Smooth muscle cell (in vitro differentiated cells): ENCODE results near the gene MEF2C. TPM values are rescaled to one million over a fixed set of nuclear protein-coding genes. Genes with fewer than 3 reads are reported as not detected.

Experiments
- DNase-seq: peaks from one replicate; lab custom pipeline; 2025; ENCODE audit not compliant: unreplicated experiment; lab: John Stamatoyannopoulos, UW
- H2AFZ ChIP-seq: fragments of 200-600 bp; sonication (generic); 2 replicates; pipeline ENCODE4 v1.6.0; 2016; ENCODE audit warnings: antibody characterized with exemption, low read depth, mild to moderate bottlenecking
- H3F3A ChIP-seq: fragments of 200-600 bp; sonication (generic); 2 replicates; pipeline ENCODE4 v1.6.0; 2017; ENCODE audit warnings: antibody characterized with exemption, low read depth
- H3K27ac ChIP-seq: fragments of 200-600 bp; sonication (generic); 2 replicates; pipeline ENCODE4 v1.5.1; 2016; ENCODE audit warnings: low read depth, mild to moderate bottlenecking
- H3K27me3 ChIP-seq: fragments of 200-600 bp; sonication (generic); 2 replicates; pipeline ENCODE4 v1.6.1; 2016; ENCODE audit warnings: low read depth, mild to moderate bottlenecking
- H3K36me3 ChIP-seq: fragments of 200-600 bp; sonication (generic); 2 replicates; pipeline ENCODE4 v1.5.1; 2016; ENCODE audit warnings: low read depth
- H3K4me1 ChIP-seq: fragments of 200-600 bp; sonication (generic); 2 replicates; pipeline ENCODE4 v1.5.1; 2016; ENCODE audit warnings: low read depth
- H3K4me2 ChIP-seq: fragments of 200-600 bp; sonication (generic); 2 replicates; pipeline ENCODE4 v1.6.0; 2016; ENCODE audit warnings: mild to moderate bottlenecking
- H3K4me3 ChIP-seq: fragments of 200-600 bp; sonication (generic); 2 replicates; pipeline ENCODE4 v1.5.1; 2016; ENCODE audit warnings: mild to moderate bottlenecking
- H3K79me2 ChIP-seq: fragments of 200-600 bp; sonication (generic); 2 replicates; pipeline ENCODE4 v1.6.0; 2016; ENCODE audit warnings: low read depth, mild to moderate bottlenecking
- H3K9ac ChIP-seq: fragments of 200-600 bp; sonication (generic); 2 replicates; pipeline ENCODE4 v1.6.0; 2016; ENCODE audit warnings: low read depth
- H3K9me3 ChIP-seq: fragments of 200-600 bp; sonication (generic); replicated peaks from 2 replicates; pipeline ENCODE4 v1.5.1; 2016; ENCODE audit warnings: low read depth
- H4K20me1 ChIP-seq: fragments of 200-600 bp; sonication (generic); 2 replicates; pipeline ENCODE4 v1.6.0; 2016; ENCODE audit warnings: low read depth
- WGBS: methylation state at CpG from one replicate; pipeline ENCODE4 v1.1.7; 2016; ENCODE audit warnings: low lambda C conversion rate; 5-methylcytosine and 5-hydroxymethylcytosine counted together
- polyA plus RNA-seq: library from polyadenylated mRNA; unstranded; fragments of >200 nt; fragmentation: Nextera tagmentation; extraction: Ambion mirVana; gene quantifications from 2 replicates; pipeline ENCODE4 v1.2.1, GENCODE V29; 2016
- total RNA-seq: library from RNA; depleted of rRNA; stranded (reverse); fragments of >200 nt; gene quantifications from 2 replicates; pipeline ENCODE4 v1.2.3, GENCODE V29; 2014
- TF ChIP-seq, protein P1 (sequence below): fragments of 200-600 bp; sonication (generic); IDR thresholded peaks from 2 replicates; pipeline ENCODE4 v1.5.1; 2017; ENCODE audit warnings: borderline replicate concordance, mild to moderate bottlenecking, antibody characterized with exemption; ENCODE audit not compliant: insufficient read depth, poor library complexity, severe bottlenecking

Gene MEF2C
- total and polyA plus RNA-seq, 2 experiments from 2014 or later = 11.4 to 14.0 TPM

DNA sequence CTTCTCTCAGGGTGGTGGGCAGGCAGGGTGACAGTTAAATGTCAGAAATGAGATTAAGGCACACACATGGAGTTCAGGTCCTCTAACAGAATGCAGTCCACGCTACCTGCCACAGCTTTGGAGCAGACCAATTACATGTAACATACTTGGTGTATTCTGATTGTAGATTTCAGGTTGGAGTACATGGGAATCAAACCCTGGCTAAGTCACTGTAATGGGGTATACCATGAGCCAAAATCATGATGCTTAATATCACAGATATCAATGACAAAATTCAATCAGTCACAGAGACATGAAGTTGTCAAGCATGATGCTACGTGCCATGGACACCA lies 48.9 kb downstream of the MEF2C start:
- Histone ChIP-seq H3K27me3 (no peaks in the 10 kb centered on the region), H3K79me2 (no peaks in the 10 kb centered on the region), H3K4me2 (no peak overlapping the region), H3K9ac (peak overlapping the region; percentile 39), H3K9me3 (no peaks in the 10 kb centered on the region), H2AFZ (peak overlapping the region; percentile 83), H3K4me3 (no peak overlapping the region), H3F3A (no peaks in the 10 kb centered on the region), H3K36me3 (no peaks in the 10 kb centered on the region), H3K4me1 (peaks cover 11% of the 10 kb centered on the region), H3K27ac (peak overlapping the region; percentile 75), H4K20me1 (no peaks in the 10 kb centered on the region)
- TF ChIP-seq, protein P1, sequence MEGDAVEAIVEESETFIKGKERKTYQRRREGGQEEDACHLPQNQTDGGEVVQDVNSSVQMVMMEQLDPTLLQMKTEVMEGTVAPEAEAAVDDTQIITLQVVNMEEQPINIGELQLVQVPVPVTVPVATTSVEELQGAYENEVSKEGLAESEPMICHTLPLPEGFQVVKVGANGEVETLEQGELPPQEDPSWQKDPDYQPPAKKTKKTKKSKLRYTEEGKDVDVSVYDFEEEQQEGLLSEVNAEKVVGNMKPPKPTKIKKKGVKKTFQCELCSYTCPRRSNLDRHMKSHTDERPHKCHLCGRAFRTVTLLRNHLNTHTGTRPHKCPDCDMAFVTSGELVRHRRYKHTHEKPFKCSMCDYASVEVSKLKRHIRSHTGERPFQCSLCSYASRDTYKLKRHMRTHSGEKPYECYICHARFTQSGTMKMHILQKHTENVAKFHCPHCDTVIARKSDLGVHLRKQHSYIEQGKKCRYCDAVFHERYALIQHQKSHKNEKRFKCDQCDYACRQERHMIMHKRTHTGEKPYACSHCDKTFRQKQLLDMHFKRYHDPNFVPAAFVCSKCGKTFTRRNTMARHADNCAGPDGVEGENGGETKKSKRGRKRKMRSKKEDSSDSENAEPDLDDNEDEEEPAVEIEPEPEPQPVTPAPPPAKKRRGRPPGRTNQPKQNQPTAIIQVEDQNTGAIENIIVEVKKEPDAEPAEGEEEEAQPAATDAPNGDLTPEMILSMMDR = no peak
- DNase-seq = no peak
- 97% methylated on average over 2 of the region's 2 CpGs for WGBS

DNA sequence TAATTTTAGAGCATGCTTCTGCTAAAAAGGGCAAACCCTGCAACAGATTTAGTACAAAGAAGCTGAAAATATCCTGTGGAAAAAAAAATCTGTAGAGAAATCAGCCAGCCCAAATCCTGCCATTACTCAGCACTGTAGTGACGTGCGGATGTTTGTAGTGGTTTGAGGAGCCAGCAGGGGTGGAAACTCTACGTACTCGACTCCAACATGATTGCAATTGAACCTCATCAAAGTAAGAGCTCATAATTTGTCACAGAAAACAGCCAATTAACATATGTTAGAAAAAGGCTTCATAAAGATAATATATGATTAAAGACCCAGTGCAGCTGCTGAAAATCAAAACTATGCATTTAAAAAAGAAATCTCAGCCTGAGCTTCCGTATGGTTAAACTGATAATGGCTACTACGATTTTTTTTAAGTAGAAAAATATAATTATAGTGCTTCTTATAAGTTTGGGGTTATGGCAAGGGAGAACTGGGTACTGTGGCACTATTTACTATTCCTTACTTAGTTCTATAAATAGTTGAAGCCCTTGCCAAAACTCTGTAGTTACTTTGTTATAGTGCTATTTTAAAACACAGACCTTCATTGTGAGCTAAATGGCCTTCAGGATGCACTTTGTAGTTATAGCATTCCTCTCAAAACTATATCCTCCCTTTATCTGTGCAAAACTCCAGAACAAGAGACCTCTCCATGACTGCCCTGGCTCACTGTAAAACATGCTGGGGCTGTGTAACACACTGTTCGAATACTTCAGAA lies 49.4 kb downstream of the MEF2C start:
- H3K27ac ChIP-seq = peak overlapping the region; percentile 75

DNA sequence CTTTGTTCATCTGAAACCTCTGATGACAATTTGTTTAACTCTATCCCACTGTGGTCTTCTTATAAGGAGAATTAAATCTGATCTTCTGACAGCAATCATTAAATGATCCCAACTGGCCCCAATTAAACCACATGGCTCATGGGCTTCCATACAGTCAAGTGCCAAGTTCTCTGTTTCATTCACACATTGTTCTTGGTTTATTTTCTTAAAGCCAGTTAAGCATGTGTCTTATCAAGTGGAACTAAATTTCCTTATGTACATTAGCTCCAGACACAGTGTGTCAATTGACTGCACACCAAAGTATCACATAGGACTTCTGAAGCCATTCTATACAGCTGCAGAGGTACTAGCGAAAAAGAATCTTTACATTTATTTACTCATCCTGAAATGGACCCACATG lies 51.2 kb downstream of the MEF2C start:
- TF ChIP-seq, protein P1 = no peak
- 93% methylated on average over 1 of the region's 1 CpG for WGBS
- H3K4me1 ChIP-seq = peaks cover 11% of the 10 kb centered on the region
- no peaks in the 10 kb centered on the region for H4K20me1 ChIP-seq
- H3K4me3 ChIP-seq = no peak overlapping the region
- no peak overlapping the region for H2AFZ ChIP-seq
- no peaks in the 10 kb centered on the region for H3K9me3 ChIP-seq
- H3K27me3 ChIP-seq = no peaks in the 10 kb centered on the region
- H3K9ac ChIP-seq = no peak overlapping the region
- no peak for DNase-seq
- no peak overlapping the region for H3K27ac ChIP-seq
- no peak overlapping the region for H3K4me2 ChIP-seq
- H3K79me2 ChIP-seq = no peaks in the 10 kb centered on the region
- no peaks in the 10 kb centered on the region for H3F3A ChIP-seq
- H3K36me3 ChIP-seq = no peaks in the 10 kb centered on the region

More for the DNA sequence above, 49.4 kb downstream of the MEF2C start:
- peak overlapping the region; percentile 83 for H3K4me2 ChIP-seq
- H2AFZ ChIP-seq = peak overlapping the region; percentile 83
- peak overlapping the region; percentile 34 for H3K4me3 ChIP-seq
- no peaks in the 10 kb centered on the region for H4K20me1 ChIP-seq
- H3K9me3 ChIP-seq = no peaks in the 10 kb centered on the region
- H3K4me1 ChIP-seq = peaks cover 11% of the 10 kb centered on the region
- H3K9ac ChIP-seq = peak overlapping the region; percentile 39
- no peak for DNase-seq
- H3K36me3 ChIP-seq = no peaks in the 10 kb centered on the region
- TF ChIP-seq, protein P1 = no peak
- 28% methylated on average over 7 of the region's 7 CpGs for WGBS
- no peaks in the 10 kb centered on the region for H3F3A ChIP-seq
- no peaks in the 10 kb centered on the region for H3K27me3 ChIP-seq
- H3K79me2 ChIP-seq = no peaks in the 10 kb centered on the region

DNA sequence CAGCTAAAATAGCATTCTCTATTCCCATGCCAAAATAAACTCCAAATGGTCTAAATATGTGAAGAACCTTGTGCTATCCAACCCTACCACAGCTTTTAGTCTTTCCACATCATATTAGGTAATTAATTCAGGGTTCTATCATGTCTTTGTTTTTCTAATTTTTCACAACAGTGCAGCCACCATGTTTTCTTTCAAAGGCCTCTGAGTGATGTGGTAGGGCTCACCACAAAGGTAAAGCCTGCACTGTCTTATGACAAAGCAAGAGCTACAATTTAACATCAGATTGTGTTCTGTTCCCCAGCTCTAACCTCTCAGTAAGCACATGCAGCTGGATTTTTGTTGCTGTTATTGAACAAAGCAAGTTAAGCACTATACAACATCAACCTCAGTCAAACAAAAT lies 52.4 kb downstream of the MEF2C start:
- H3K27ac ChIP-seq = no peak overlapping the region
- H3K4me1 ChIP-seq = peaks cover 5% of the 10 kb centered on the region
- H3K4me2 ChIP-seq = no peak overlapping the region
- TF ChIP-seq, protein P1 = no peak
- H4K20me1 ChIP-seq = no peaks in the 10 kb centered on the region
- H3K4me3 ChIP-seq = no peak overlapping the region
- DNase-seq = no peak
- H3K27me3 ChIP-seq = no peaks in the 10 kb centered on the region
- H3K36me3 ChIP-seq = no peaks in the 10 kb centered on the region
- H3F3A ChIP-seq = no peaks in the 10 kb centered on the region
- H3K9me3 ChIP-seq = no peaks in the 10 kb centered on the region
- no peaks in the 10 kb centered on the region for H3K79me2 ChIP-seq
- no peak overlapping the region for H3K9ac ChIP-seq
- no peak overlapping the region for H2AFZ ChIP-seq
